Natural killer cell (primary cell): ENCODE results near the gene CMTR1. TPM values are rescaled to one million over a fixed set of nuclear protein-coding genes. Genes with fewer than 3 reads are reported as not detected.

Experiments used
- ATAC-seq, 3 donors: fragments of 150-1000 bp in 2 of 3; fragments of 200-7000 bp in 1 of 3; cut with Tn5 transposase; 1 replicate in 1 of 3; 2 replicates in 2 of 3; pipeline ENCODE4 v1.10.0; 2021; ENCODE audit warnings: mild to moderate bottlenecking in 2 of 3, moderate library complexity in 2 of 3
- DNase-seq, 2 donors: peaks; one replicate each; pipeline versions ENCODE4 v3.0.0 to v3.0.0-alpha.2; 2013 to 2021; ENCODE audit warnings: mixed read lengths in 1 of 2
- H3K27ac ChIP-seq: one replicate; pipeline ENCODE4 v1.5.1; 2013; ENCODE audit warnings: mild to moderate bottlenecking, low read length
- H3K27me3 ChIP-seq: one replicate; pipeline ENCODE4 v1.6.1; 2013; ENCODE audit warnings: low read length; ENCODE audit not compliant: control insufficient read depth, insufficient read depth
- H3K36me3 ChIP-seq: one replicate; pipeline ENCODE4 v1.6.1; 2013; ENCODE audit warnings: low read length; ENCODE audit not compliant: control insufficient read depth, insufficient read depth
- H3K4me1 ChIP-seq: one replicate; pipeline ENCODE4 v1.6.1; 2013; ENCODE audit warnings: low read length; ENCODE audit not compliant: control insufficient read depth, insufficient read depth
- H3K4me3 ChIP-seq: one replicate; pipeline ENCODE4 v1.5.1; 2013; ENCODE audit warnings: low read length
- H3K9me3 ChIP-seq: one replicate; pipeline ENCODE4 v1.6.1; 2013; ENCODE audit warnings: low read length; ENCODE audit not compliant: control insufficient read depth, insufficient read depth
- H3K27ac Mint-ChIP-seq, 2 donors: one replicate each; pipeline ENCODE4 v1.8.0; 2022; ENCODE audit warnings: mild to moderate bottlenecking in 2 of 2, mixed read lengths in 2 of 2, moderate library complexity in 1 of 2
- H3K27me3 Mint-ChIP-seq, 2 donors: one replicate each; pipeline ENCODE4 v1.8.0; 2022; ENCODE audit warnings: low read depth in 2 of 2, mixed read lengths in 2 of 2
- H3K36me3 Mint-ChIP-seq: one replicate; pipeline ENCODE4 v1.8.0; 2022; ENCODE audit warnings: mixed read lengths
- H3K4me1 Mint-ChIP-seq, 2 donors: one replicate each; pipeline ENCODE4 v1.8.0; 2022; ENCODE audit warnings: mixed read lengths in 2 of 2
- H3K4me3 Mint-ChIP-seq: one replicate; pipeline ENCODE4 v1.8.0; 2022; ENCODE audit warnings: mild to moderate bottlenecking, moderate library complexity, mixed read lengths
- H3K9me3 Mint-ChIP-seq, 2 donors: one replicate each; pipeline ENCODE4 v1.8.0; 2022; ENCODE audit warnings: mixed read lengths in 2 of 2
- WGBS: methylation state at CpG from one replicate; pipeline ENCODE4 v1.1.7; 2013; ENCODE audit warnings: missing lambda C conversion rate; ENCODE audit not compliant: insufficient coverage; 5-methylcytosine and 5-hydroxymethylcytosine counted together
- intact Hi-C: fragments of 100-400 bp; cut with micrococcal nuclease; formaldehyde crosslinking; loops from one replicate; pipeline ENCODE4 v1.14.2; 2022
- total RNA-seq, 4 donors: library from RNA; stranded (reverse); fragments of 120-200 nt in 1 of 4; gene quantifications; one replicate each; pipeline versions ENCODE4 v1.2.3 to v1.2.4, GENCODE V29; 2013 to 2022
- TF ChIP-seq, protein P1 (sequence below): fragments of 200-600 bp; IDR thresholded peaks from one replicate; pipeline ENCODE4 v1.8.0; 2022; ENCODE audit warnings: antibody characterized with exemption

Gene CMTR1
- total RNA-seq, 3 donors from 2014 or later (not counting 1 experiment from before 2014, with no cell fraction given): 85.0 to 111 (median 94.7) TPM

DNA sequence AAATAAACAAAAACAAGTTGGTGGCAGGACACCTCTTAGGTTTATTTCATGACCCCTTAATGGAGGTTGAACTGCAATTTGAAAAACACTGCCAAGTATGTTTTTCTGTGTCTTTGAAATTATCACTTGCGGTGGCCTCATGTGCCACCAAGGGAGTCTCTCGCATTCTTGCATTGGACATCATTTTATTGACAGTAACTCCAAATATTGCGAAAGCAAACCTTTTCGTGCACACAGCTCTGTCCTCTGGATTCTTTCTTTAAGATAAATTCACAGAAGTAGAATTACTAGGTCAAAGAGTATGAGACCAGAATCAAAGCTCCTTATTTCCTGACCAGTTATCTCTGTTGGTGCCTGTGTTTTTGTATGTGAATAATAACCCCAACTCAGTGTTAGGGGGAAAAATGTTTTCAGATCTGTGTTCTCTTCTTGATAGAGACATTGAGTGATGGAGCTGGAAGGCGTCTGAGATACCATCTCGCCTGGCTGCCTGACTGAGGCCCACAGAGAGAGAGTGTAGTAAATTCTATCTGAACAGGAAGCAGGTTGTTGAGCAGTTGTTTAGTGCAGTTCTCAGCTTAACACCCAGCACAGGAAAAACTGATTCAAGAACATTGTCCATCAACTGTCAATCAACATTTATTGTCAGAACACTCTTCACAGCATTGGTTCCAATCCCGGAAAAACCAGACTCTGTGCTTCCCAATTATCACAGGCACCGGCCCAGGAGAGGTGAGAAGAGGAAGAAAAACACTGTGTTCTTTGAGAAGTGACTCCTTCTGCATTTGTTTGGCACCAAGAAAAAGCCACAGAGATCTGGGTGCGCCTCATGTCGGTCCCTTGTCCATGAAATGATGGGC is 68.8 kb downstream of the CMTR1 start:
- peak; percentile 29 to 79 for DNase-seq
- no peak overlapping the region for H3K4me3 ChIP-seq
- peak overlapping the region; percentile 100 for H3K27ac Mint-ChIP-seq
- no peaks in the 10 kb centered on the region for H3K9me3 ChIP-seq
- H3K4me3 Mint-ChIP-seq: peak overlapping the region; percentile 87
- WGBS: 39% methylated on average over 9 of the region's 10 CpGs
- H3K27me3 Mint-ChIP-seq: no peaks in the 10 kb centered on the region
- peaks cover 59% of the 10 kb centered on the region in 2 donors for H3K4me1 Mint-ChIP-seq
- ATAC-seq: peak in 2 of 3 donors; percentile 16 to 39
- peaks cover 53% of the 10 kb centered on the region for H3K4me1 ChIP-seq
- H3K36me3 Mint-ChIP-seq: no peaks in the 10 kb centered on the region
- H3K27ac ChIP-seq: peak overlapping the region; percentile 97
- TF ChIP-seq, protein P1, sequence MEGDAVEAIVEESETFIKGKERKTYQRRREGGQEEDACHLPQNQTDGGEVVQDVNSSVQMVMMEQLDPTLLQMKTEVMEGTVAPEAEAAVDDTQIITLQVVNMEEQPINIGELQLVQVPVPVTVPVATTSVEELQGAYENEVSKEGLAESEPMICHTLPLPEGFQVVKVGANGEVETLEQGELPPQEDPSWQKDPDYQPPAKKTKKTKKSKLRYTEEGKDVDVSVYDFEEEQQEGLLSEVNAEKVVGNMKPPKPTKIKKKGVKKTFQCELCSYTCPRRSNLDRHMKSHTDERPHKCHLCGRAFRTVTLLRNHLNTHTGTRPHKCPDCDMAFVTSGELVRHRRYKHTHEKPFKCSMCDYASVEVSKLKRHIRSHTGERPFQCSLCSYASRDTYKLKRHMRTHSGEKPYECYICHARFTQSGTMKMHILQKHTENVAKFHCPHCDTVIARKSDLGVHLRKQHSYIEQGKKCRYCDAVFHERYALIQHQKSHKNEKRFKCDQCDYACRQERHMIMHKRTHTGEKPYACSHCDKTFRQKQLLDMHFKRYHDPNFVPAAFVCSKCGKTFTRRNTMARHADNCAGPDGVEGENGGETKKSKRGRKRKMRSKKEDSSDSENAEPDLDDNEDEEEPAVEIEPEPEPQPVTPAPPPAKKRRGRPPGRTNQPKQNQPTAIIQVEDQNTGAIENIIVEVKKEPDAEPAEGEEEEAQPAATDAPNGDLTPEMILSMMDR: no peak
- no peaks in the 10 kb centered on the region for H3K36me3 ChIP-seq
- no peaks in the 10 kb centered on the region for H3K27me3 ChIP-seq
- H3K9me3 Mint-ChIP-seq: no peaks in the 10 kb centered on the region
- intact Hi-C loops: loop anchor here (1.0 to 5.0 kb wide), 3 partner anchors 15 to 70 kb away; partner anchors contain the start of gene CMTR1

DNA sequence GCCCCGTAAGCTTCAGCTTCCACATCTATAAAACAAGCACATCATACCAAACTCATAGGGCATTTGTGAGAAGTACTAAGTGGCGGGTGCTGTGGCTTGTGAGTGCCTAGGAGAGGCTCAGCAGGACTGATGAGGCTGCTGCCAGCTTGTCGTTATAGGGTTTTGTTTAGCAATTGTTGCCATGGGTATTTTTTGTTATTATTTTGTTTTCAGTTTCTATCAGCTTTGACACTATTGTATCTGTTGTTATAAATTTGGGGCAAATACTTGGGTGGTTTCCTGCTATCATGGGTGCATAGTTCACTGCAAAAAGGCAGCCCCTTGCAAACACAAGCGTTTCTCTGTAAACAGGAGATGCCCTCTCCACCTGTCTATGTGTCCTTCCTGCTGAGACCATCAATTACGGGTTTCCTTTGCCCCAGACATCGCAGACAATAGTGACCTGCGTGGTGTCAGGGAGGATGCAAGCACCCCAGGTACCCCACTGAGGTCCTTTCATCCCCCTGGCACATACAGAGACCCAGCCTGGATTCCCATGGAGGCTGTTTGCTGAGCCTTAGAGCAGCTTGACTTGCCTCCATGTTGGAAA is 69.8 kb downstream of the CMTR1 start:
- ATAC-seq (peak; percentile 67 to 87 (median 78)), DNase-seq (peak; percentile 70 to 90)
- Histone ChIP-seq H3K27me3 (no peaks in the 10 kb centered on the region), H3K4me3 (no peak overlapping the region), H3K9me3 (no peaks in the 10 kb centered on the region), H3K27ac (peak overlapping the region; percentile 97), H3K4me1 (peaks cover 53% of the 10 kb centered on the region), H3K36me3 (no peaks in the 10 kb centered on the region)
- TF ChIP-seq, protein P1: no peak
- peaks cover 60% of the 10 kb centered on the region in 2 donors for H3K4me1 Mint-ChIP-seq
- no peaks in the 10 kb centered on the region for H3K36me3 Mint-ChIP-seq
- peak overlapping the region; percentile 100 for H3K27ac Mint-ChIP-seq
- H3K27me3 Mint-ChIP-seq: no peaks in the 10 kb centered on the region
- no peaks in the 10 kb centered on the region for H3K9me3 Mint-ChIP-seq
- 17% methylated on average over 6 of the region's 7 CpGs for WGBS
- intact Hi-C loops: loop anchor here (1.0 to 5.0 kb wide), 3 partner anchors 15 to 70 kb away; partner anchors contain the start of gene CMTR1
- peak overlapping the region; percentile 87 for H3K4me3 Mint-ChIP-seq

- H3K27me3 Mint-ChIP-seq: no peaks in the 10 kb centered on the region
- TF ChIP-seq, protein P1: no peak
- DNase-seq: peak in 1 of 2 donors; percentile 65
- Histone ChIP-seq H3K27me3 (no peaks in the 10 kb centered on the region), H3K9me3 (no peaks in the 10 kb centered on the region), H3K27ac (peak overlapping the region; percentile 97), H3K4me1 (peaks cover 59% of the 10 kb centered on the region), H3K4me3 (no peak overlapping the region), H3K36me3 (no peaks in the 10 kb centered on the region)
- peaks cover 66% of the 10 kb centered on the region in 2 donors for H3K4me1 Mint-ChIP-seq
- no peaks in the 10 kb centered on the region for H3K36me3 Mint-ChIP-seq
- H3K9me3 Mint-ChIP-seq: no peaks in the 10 kb centered on the region
- no peak for ATAC-seq
- peak overlapping the region; percentile 87 for H3K4me3 Mint-ChIP-seq
- peak overlapping the region; percentile 100 for H3K27ac Mint-ChIP-seq
- intact Hi-C loops: loop anchor here (5.0 kb wide), 1 partner anchor 71 kb away; the partner anchor contains the start of gene CMTR1
- WGBS: 37% methylated on average over 5 of the region's 7 CpGs
These were observed 70.4 kb downstream of the CMTR1 start for GRCh38 chr6:37503309-37503965.
